ENCODE data around the gene MACROH2A2.
"Not testable (repeated sequence)": the region's sequence is repeated elsewhere in the genome, so short reads cannot be mapped to it uniquely, and the experiment has no call there.

MACROH2A2 gene

DNA sequence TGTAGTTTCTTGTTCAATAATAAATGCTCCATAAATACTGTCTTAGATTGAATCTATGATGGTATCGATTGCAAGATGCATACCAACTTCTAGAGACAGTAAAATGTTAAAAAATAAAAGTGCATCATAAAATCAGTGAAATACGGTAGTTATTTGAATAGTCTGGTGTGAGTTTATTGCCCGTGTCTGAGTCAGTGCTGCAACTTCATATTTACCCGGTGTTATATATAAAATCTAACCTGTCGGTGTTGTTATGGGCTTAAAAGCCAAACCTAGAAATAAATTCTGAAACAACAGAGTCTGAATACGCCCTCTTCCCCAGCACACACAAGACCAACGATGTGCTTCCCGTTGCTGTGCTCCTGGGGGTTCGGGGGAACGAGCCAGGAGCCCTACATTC is 16.3 kb downstream of the MACROH2A2 start:
- DNase-seq, result no peak

DNA sequence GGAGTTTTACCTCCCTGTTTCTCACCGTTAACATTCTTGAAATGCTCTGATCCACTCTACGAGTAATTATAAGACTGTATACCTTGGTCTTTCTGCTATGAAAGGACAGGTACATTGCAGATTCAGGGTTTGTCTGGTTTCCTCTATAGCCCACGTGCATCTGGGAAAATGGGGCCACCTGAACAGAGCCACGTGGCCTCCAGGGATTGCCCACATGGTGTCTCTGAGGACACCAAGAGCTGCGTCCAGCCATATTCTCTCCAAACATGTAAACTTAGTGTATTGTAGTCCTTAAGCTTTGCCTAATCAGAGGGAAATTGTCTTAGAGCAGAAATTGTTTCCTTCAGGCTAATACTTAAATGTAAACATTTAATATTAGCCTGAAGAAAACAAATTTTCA is 16.7 kb downstream of the MACROH2A2 start:
- no peak for DNase-seq

DNA sequence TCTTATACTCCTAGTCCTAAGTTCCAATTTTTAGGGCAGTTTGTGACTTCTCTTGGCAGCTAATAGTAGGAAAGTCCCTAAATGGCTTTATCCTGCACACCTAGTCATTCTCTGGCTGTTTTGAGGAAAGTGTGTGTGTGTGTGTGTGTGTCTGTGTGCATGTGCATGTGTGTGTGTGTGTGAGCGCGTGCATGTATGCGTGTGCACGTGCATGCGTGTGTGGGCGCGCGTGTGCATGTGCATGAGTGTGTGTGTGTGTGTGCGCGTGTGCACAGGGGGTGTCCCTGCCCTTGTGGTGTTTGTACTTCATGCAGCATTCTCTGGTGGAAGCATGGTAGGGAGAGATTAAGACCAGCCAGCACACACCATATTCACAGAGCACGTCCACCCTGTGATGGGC is 18.2 kb downstream of the MACROH2A2 start:
- no peak for DNase-seq

DNA sequence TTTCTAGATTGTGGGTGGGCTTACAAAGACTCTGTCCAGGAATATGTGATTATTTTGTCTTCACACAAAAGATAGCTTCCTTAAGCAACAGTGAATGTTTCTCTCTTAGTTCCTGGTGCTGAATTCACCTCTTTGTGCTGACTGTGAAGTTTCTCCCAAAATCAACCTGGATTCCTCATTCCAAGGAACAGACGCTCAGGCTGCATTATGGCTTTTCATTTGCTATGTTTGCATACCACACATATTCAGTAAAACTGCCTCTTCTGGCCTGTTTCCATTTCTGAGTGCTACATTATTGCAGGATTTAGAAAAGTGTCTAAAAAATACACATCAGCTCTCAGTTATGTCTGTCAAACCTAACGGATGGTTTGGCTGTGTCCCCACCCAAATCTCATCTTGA is 21.5 kb downstream of the MACROH2A2 start:
- DNase-seq, result no peak

DNA sequence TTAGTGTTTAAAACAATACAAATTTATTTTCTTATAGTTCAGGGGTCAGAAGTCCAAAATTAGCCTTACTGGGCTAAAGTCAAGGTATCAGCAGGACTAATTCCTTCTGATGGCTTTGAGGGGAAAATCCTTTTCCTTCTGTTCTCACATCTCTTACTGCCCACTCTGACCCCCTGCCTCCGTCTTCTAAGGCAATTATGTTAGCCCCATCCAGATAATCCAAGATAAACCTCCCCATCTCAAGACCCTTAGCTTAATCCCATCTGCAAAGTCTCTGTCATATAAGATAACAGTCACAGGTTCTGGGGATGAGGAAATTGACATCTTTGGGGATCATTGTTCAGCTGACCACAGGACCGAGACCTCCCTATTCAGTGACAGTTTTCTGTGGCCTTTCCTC is 22.3 kb downstream of the MACROH2A2 start:
- no peak for DNase-seq

DNA sequence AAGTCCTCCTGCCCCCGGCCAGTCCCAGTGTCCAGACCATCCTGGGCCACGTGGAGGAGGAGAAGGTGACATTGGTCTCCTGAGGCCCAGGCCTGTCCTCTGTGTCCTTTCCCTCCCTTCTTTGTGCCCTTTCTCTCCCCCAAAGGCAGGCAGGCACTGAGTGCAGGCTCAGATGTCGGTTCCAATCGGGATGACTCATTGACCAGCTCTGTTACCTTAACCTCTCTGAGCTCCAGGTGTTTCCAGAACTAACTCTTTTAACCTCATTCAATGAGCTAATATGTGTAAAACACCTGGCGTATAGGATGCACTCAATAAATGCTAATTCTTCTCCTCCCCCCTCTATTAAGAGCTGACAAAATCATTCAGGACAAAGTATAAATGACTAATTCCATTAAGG is 25.7 kb downstream of the MACROH2A2 start:
- DNase-seq, result no peak

DNA sequence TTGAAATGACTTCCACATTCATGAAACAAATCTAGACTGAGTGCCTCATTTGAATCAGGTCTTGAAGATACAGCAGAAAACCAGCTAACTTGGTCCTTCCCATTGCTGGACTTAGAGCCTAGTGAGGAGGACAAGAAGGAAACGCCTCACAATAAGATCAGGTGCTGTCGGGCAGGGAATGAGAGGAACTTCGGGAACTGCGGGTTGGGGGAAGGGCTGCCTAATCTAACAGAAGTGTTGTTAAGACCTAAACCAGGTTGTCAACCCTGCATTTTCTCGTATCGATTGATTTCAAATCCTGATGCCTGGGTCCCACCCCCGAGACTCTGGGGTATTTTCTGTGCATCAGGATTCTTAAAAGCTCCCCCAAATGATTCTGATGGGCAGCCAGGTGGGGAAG is 26.3 kb downstream of the MACROH2A2 start:
- DNase-seq, result no peak

DNA sequence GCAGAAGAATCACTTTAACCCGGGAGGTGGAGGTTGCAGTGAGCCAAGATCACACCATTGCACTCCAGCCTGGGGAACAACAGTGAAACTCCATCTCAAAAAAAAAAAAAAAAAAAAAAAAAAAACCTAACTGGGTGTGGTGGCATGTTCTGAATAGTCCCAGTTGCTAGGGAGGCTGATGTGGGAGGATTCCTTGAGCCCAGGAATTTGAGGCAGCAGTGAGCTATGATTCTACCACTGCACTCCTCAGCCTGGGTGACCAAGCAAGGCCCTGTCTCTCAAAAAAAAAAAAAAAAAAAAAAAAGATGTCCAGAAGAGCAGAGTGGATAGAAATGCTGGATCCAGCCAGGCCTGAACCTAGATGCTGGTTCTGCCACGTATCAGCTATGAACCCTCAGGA is 28.1 kb downstream of the MACROH2A2 start:
- not testable (repeated sequence) for DNase-seq

DNA sequence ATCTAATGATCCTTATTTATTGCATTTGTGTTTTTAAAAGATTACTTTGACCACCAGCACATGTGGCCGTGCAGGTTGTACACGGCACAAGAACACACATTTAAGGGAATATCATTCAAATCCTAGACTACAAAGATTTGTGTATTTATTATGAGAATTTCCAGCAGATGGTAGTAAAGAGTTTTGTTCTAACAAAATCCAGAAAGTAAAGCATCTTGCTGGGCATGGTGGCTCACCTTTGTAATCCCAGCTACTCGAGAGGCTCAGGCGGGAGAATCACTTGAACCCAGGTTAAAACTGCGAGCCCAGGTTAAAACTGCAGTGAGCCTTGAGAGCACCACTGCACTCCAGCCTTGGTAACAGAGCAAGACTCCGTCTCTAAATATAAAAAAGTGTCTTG is 31.5 kb downstream of the MACROH2A2 start:
- DNase-seq, result no peak

DNA sequence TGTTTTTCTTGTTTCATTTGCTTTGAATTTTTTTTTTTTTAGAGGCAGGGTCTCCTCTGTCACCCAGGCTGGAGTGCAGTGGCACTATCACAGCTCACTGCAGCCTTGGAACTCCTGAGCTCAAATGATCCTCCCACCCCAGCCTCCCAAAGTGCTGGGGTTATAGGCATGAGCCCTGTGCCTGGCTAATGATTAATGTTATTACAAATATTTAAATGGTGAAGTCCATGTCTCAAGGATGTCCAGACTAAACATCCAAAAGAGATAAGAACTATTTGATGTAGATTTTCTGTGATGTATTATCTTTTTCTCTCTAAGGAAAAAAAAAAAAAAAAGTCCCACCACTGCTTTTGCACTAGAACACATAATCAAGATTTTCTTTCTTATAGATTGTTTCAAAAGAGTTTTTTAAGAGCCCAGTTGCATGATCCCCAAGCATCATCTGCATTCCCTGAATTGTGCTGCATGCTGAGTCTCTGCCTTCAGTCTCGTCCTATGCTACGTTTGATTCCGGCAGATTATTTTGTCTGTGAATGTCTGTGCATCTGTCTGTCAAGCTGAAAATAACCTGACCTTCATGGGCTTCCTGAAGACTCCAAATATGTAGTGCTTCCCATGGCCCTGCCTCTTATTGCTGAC is 33.4 kb downstream of the MACROH2A2 start:
- no peak for DNase-seq

DNA sequence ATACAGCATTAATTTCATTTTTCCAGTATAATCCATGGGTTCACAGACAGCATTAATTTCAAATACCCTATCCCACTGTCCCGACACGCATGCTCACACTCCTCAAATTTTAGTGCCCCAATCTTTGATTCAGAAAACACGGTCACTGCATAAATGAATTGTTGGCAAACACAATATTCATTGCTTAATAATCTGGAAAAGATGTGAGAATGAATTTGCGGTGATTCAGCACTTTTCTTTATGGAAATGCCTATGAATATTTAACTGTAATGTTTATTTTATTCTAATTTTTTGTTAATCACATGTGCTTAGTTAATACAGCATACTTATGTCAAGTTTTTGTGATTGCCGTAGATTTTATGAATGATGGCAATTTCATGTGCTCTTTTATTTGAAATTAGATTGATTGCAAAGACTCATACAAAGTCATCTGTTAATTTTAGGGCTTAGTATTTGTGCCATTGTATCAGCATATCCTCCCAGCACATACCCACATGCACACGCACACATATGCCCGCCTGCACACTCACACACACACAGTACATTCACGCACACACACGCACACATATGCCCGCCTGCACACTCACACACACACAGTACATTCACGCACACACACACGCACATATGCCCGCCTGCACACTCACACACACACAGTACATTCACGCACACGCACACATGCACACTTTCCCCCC is 35.1 kb downstream of the MACROH2A2 start:
- DNase-seq, result no peak

DNA sequence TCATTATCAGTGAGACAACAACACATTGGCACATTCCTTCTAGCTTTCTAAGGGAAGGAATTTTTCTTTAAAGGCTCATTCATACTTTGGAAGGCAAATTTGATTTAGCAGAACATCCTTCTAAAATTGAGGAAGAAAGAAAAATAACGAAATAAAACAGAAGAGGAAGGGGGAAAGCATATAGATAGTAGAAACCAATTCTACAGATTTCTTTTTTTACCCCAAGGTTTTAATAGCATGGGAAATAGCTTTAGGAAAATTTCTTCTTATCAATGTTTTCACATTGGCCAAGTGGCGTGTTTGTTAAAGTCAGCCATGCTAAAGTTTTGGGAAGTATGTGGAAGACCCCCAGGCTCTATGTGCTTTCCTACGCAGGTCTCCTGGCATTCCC is 35.7 kb downstream of the MACROH2A2 start:
- DNase-seq, result no peak

DNA sequence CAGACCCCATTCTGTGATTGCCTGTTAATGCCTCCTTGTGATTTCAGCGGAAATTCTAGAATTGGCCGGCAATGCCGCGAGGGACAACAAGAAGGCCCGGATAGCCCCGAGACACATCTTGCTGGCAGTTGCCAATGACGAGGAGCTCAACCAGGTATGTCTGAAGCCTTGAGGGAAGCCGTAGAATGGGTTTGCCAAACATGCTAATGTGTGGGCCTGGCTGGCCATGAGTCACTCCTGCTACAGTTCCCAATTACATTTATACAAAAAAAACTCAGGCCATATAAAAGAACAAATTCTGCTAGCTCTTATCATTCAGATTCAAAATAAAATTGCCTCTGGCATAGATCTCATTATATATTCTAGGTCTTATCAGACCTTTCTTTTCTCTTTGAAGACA is 37.4 kb downstream of the MACROH2A2 start:
- no peak for DNase-seq

DNA sequence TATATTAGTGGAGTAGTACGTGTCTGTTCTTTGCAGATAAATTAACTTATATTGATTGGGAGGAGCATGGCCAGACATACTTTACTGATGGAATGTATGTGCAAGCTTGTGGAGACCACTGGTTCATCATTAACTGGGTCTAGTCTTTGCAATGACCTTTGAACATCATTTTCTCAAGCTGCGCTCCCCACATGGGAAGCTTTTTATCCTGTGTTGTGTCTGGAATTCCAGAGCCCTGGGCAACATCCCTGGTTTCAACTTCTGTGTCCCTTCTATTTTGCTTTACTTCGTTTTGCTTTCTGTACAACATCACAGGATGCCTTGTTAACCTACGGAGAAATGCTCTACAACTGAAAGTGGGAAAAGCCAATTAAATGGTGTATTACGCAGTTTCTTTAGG is 38.3 kb downstream of the MACROH2A2 start:
- DNase-seq, result no peak

DNA sequence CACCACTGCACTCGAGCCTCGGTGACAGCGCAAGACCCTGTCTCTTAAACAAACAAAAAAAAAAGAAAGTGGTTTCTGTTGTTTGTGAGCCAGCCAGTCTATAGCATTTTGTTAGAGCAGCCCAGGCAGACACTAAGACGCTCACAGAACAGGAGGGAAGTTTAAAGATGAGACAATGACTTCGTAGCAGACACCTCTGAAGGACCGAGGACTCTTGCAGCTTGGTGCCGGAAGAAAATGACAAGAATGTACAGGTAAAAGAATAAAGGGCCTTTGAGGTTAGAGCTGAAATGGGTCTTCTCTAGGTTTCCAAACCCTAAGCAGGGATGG is 39.7 kb downstream of the MACROH2A2 start:
- no peak for DNase-seq

DNA sequence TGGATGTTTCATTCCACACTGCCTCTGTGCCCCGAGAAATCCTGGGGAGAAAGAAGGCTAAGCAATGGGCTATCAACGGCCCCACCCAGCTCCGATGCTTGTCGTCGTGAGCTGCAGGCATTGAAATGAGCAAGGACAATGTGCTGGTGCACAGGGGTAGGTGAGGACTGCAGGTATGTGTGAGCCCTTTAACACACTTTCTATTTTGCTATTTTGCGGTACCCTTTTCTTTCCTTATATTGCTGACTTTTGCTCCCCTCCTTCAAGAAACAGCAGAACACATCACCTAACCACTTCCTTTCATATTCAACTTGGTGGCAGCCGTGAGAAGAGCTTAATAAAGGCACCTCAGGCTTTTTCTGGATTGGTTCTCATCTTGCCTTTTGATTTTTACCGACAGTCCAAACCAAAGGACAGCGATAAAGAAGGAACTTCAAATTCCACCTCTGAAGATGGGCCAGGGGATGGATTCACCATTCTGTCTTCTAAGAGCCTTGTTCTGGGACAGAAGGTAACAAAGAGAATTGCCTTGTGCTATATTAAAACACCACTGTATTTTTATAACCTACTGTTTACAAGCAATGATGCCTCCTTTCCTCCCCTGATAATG is 40.8 kb downstream of the MACROH2A2 start:
- DNase-seq, result no peak

DNA sequence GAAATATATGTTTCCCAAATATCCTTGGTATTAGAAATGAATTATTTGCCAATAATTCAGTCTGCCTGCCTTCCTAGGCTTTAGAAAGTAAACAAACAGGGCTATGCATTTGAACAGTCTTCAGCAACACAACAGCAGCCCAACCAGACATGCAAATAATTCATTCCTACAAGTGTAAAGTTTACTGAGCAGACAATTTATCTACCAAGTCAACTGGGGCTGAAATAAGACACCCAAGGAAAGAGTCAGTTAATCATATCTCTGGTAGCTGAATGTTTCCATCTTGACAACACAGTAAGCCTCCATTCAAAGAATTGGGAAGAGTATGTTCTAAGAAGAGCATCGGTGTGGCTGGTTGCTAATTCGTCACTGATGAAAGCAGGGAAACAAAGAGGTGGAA is 41.6 kb downstream of the MACROH2A2 start:
- no peak for DNase-seq

DNA sequence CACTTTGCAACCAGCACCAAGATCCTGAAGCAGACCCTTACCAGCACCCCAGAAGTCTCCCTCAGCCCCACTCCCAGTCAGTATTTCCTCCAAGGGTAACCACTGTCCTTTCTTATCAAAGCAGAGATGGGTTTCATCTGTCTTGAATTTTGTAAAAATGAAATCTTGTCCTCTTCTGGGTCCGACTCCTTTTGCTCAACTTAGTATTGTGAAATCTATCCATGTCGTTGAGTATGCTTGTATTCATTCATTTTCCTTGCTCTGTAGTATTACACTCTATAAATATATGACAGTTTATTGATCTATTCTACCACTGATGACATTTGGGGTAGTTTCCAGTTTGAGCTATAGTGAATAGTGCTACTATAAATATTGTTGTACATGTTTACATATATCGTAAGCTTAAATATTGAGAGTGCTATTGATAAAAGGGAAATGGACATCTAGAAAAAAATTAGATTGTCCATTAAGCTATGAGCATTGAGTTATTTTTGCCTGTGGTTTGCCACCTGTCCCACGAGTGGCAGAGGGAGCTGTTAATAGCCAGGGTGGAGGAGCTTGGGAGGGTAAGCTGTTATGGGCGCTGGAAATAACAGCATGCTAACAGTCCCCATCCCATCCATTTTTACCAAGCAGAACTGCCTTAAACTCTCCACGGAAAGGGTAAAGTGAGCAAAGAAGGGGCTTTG is 43.5 kb downstream of the MACROH2A2 start:
- no peak for DNase-seq

DNA sequence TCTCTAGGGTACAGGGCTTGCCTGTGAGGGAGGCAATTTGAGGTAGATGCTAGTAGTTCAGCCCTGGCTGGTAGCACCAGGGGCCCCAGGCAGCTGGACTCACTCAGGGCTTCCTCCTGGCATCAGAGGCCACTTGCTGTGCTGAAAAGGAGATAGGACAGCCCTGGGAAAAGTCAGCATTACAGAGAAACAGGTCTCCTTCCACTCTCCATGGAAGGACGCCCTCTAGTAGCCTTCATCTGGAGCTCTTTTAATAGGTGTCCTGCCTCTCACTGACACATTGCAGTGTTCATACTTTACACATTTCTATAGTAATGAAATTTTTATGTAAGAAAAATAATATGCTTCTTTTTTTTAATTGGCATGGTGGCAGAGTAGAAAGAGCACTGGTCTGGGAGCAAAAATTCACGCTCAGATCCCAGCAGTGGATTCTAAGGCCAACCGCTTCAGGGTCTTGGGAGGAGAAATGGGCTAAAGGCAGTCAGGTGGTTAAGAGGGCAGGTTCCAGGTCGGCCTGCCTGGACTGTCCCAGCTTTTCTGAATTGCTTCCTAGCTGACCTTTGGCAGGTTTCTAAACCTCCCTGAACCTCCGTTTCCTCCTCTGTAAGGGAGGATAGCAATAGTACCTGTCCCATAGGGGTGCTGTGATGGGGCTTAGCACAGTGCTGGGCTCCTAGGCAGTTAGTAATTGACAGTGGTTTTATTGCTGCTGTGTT is 44.2 kb downstream of the MACROH2A2 start:
- no peak for DNase-seq

DNA sequence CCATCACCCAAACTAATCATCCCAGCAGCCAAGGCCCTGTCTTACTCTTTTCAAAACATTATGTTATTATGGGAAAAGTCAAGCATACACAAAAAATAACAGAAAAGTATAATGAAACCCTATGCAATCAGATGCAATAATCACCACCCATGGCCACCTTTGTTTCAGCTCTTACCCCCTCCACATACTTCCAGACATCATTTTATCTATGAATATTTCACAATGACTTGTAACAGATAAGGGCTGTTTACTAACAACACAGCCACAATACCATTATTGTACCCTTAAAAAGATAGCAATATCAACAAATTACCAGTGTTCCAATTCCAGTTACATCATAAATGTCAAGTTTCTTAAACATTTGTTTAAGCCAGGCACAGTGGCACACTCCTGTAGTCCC is 44.8 kb downstream of the MACROH2A2 start:
- no peak for DNase-seq

DNA sequence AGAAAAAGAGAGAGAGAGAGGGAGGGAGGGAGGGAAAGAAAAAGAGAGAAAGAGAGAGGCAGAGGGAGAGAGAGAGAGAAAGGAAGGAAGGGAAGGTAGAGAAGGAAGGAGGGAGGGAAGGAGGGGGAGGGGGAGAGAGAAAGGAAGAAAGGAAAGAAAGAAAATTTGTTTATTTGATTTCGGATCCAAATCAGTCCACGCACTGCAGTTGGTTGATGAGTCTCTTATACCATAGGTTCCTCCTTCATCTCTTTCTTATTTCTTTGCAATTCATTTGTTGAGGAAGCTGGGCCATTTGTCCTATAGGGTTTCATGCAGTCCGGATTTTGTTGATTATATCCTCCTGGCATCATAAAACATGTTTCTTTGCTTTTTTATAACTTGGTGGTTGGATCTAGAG is 45.6 kb downstream of the MACROH2A2 start:
- no peak for DNase-seq

DNA sequence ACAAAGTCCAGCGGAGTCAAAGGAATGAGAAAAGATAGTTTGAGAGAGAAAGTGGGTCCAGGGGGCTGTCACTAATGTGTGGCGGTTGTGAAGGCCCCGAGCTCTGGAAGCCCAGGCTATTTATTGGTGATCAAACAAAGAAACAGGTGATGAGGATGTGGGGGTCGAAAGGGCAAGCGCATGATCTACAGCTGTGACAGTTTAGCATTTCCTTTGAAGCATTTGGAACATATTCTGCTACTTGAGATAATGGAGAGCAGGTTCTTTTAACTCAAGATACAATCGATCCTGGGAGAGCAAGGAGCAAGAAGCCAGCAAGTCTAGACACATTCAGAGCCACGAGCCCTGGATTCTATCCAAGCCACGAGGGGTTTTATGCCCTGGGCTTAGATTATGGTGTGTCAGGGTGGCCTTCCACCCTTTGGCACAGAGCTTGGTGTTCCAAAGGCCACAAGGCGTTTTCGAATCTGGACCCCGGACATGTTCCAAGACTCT is 48.5 kb downstream of the MACROH2A2 start:
- DNase-seq, result not testable (repeated sequence)

DNA sequence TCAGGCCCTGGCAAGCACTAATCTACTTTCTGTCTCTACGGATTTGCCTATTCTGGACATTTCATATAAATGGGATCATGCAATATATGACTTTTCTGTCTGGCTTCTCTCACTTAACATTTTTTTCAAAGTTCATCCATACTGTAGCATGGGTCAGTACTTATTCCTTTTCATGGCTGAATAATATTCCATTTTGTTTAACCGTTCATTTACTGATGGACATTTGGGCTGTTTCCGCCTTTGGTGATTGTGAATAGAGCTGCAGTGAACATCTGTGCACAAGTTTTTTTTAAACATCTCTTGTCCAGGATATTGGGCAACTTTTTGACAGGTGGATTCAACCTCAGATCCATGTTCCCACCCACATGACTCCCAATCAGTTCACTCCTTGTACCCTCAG is 49.0 kb downstream of the MACROH2A2 start:
- DNase-seq, result no peak
